HCT116 (cell line): Measurements from ENCODE around the gene GARIN5A. TPM values are rescaled to one million over a fixed set of nuclear protein-coding genes. Genes with fewer than 3 reads are reported as not detected.

Experiments
- ATAC-seq: fragments of 200-7000 bp; cut with Tn5 transposase; 2 replicates; pipeline ENCODE4 v1.9.1; 2020; ENCODE audit warnings: mild to moderate bottlenecking, moderate library complexity
- BruUV-seq: library from RNA; stranded (reverse); fragments of 400-500 nt; replicated peaks from 2 replicates; lab custom pipeline; 2021; lab: Mats Ljungman, UMichigan
- CTCF ChIA-PET: fragments of 300-600 bp; sonication (Branson Sonifier 250); formaldehyde crosslinking; loops from one replicate; lab custom pipeline; 2021; ENCODE audit warnings: antibody characterized with exemption; lab: Charles Lee
- POLR2A ChIA-PET: fragments of 300-600, 350-600 bp; sonication (Branson Sonifier 250); formaldehyde crosslinking; loops from one replicate; lab custom pipeline; 2021; ENCODE audit warnings: antibody characterized with exemption; lab: Charles Lee
- RAD21 ChIA-PET, 2 experiments: fragments of 300-600 bp; sonication (Branson Sonifier 250); formaldehyde crosslinking; loops; one replicate each; lab custom pipeline; 2023; ENCODE audit warnings: low total read pairs in 2 of 2; ENCODE audit not compliant: uncharacterized antibody in 2 of 2, unreplicated experiment in 2 of 2, low non-redundant PET in 1 of 2; lab: Charles Lee
- DNase-seq: peaks from one replicate; pipeline ENCODE4 v3.0.0-alpha.2; 2010; ENCODE audit warnings: low read depth, low spot score
- H2AFZ ChIP-seq: fragments of 200-600 bp; shearing (Covaris generic), sonication (generic); 2 replicates; pipeline ENCODE4 v1.6.1; 2017; ENCODE audit warnings: low read depth, mixed run types, mixed read lengths, antibody characterized with exemption, low read length; ENCODE audit not compliant: poor library complexity, severe bottlenecking
- H3K27ac ChIP-seq: 2 replicates; pipeline ENCODE4 v1.5.1; 2012; ENCODE audit warnings: low read depth, low read length
- H3K27me3 ChIP-seq: fragments of 200-600 bp; sonication (generic); 2 replicates; pipeline ENCODE4 v1.6.1; 2016; ENCODE audit warnings: mixed run types, low read length, mixed read lengths; ENCODE audit not compliant: insufficient read depth
- H3K36me3 ChIP-seq, 2 experiments: fragments of 200-500 bp in 1 of 2; fragments of 200-600 bp in 1 of 2; sonication (Bioruptor generic) in 1 of 2; sonication (generic) in 1 of 2; 2 replicates each; pipeline versions ENCODE4 v1.5.1 to v1.6.1; 2014 to 2016; ENCODE audit warnings: low read length in 2 of 2, inconsistent platforms in 1 of 2, mixed read lengths in 1 of 2, mixed run types in 1 of 2; ENCODE audit not compliant: insufficient read depth in 2 of 2, control insufficient read depth in 1 of 2
- H3K4me1 ChIP-seq, 2 experiments: fragments of 200-600 bp in 1 of 2; sonication (generic) in 1 of 2; 2 replicates each; pipeline versions ENCODE4 v1.5.1 to v1.6.1; 2012 to 2017; ENCODE audit warnings: low read length in 2 of 2, inconsistent platforms in 1 of 2, mild to moderate bottlenecking in 1 of 2, mixed read lengths in 1 of 2, mixed run types in 1 of 2, moderate library complexity in 1 of 2; ENCODE audit not compliant: insufficient read depth in 2 of 2, control insufficient read depth in 1 of 2
- H3K4me2 ChIP-seq: fragments of 200-600 bp; sonication (generic); 2 replicates; pipeline ENCODE4 v1.6.1; 2017; ENCODE audit warnings: mixed run types, low read length, mixed read lengths
- H3K4me3 ChIP-seq, 2 experiments: fragments of 200-600 bp in 1 of 2; sonication (generic) in 1 of 2; replicated peaks in 1 of 2; 2 replicates each; pipeline ENCODE4 v1.5.1; 2011 to 2016; ENCODE audit warnings: low read length in 2 of 2, control low read depth in 1 of 2, low read depth in 1 of 2, mild to moderate bottlenecking in 1 of 2, mixed read lengths in 1 of 2, mixed run types in 1 of 2
- H3K79me2 ChIP-seq: fragments of 200-600 bp; sonication (generic); 2 replicates; pipeline ENCODE4 v1.6.1; 2017; ENCODE audit warnings: mild to moderate bottlenecking, mixed run types, low read length, moderate library complexity, mixed read lengths; ENCODE audit not compliant: insufficient read depth
- H3K9ac ChIP-seq: fragments of 200-600 bp; sonication (generic); 2 replicates; pipeline ENCODE4 v1.6.1; 2016; ENCODE audit warnings: low read length, mixed read lengths
- H3K9me2 ChIP-seq: fragments of 200-600 bp; sonication (generic), shearing (Covaris generic); 2 replicates; pipeline ENCODE4 v1.6.1; 2017; ENCODE audit warnings: mixed run types, mild to moderate bottlenecking, moderate library complexity; ENCODE audit not compliant: insufficient read depth
- H3K9me3 ChIP-seq, 2 experiments: fragments of 200-500 bp in 1 of 2; fragments of 200-600 bp in 1 of 2; sonication (Bioruptor generic) in 1 of 2; sonication (generic) in 1 of 2; 2 replicates each; pipeline ENCODE4 v1.6.1; 2014 to 2017; ENCODE audit warnings: low read length in 2 of 2, mixed read lengths in 2 of 2, inconsistent platforms in 1 of 2, low read depth in 1 of 2, mild to moderate bottlenecking in 1 of 2, mixed run types in 1 of 2, moderate library complexity in 1 of 2; ENCODE audit not compliant: control insufficient read depth in 1 of 2, insufficient read depth in 1 of 2
- H4K20me1 ChIP-seq: fragments of 200-600 bp; sonication (generic), shearing (Covaris generic); 2 replicates; pipeline ENCODE4 v1.6.1; 2017; ENCODE audit warnings: mixed run types, mild to moderate bottlenecking, moderate library complexity; ENCODE audit not compliant: insufficient read depth
- CBX3 ChIP-seq: IDR thresholded peaks from 2 replicates; pipeline ENCODE4 v1.6.1; 2012; ENCODE audit warnings: low read depth
- CEBPB ChIP-seq: IDR thresholded peaks from 2 replicates; pipeline ENCODE4 v1.6.1; 2012; ENCODE audit warnings: low read depth
- ELF1 ChIP-seq: IDR thresholded peaks from 2 replicates; pipeline ENCODE4 v1.6.1; 2012; ENCODE audit warnings: low read depth, borderline replicate concordance
- EZH2 ChIP-seq: fragments of 200-600 bp; sonication (generic); IDR thresholded peaks from 2 replicates; pipeline ENCODE4 v1.6.1; 2017; ENCODE audit warnings: antibody characterized with exemption, mixed run types
- EZH2phosphoT487 ChIP-seq: fragments of 200-600 bp; IDR thresholded peaks from 2 replicates; pipeline ENCODE4 v1.6.1; 2018; ENCODE audit warnings: antibody characterized with exemption, borderline replicate concordance
- FOSL1 ChIP-seq: IDR thresholded peaks from 2 replicates; pipeline ENCODE4 v1.6.1; 2012; ENCODE audit warnings: low read depth
- POLR2A ChIP-seq: IDR thresholded peaks from 2 replicates; pipeline ENCODE4 v1.7.0; 2011; ENCODE audit warnings: borderline replicate concordance; ENCODE audit not compliant: insufficient read depth, insufficient read length; ENCODE audit errors: extremely low read depth
- POLR2AphosphoS5 ChIP-seq: IDR thresholded peaks from 2 replicates; pipeline ENCODE4 v1.6.1; 2011; ENCODE audit warnings: mild to moderate bottlenecking, low read depth, low read length, moderate library complexity
- RAD21 ChIP-seq: IDR thresholded peaks from 2 replicates; pipeline ENCODE4 v1.6.1; 2012; ENCODE audit warnings: low read depth, mild to moderate bottlenecking
- SIN3A ChIP-seq: IDR thresholded peaks from 2 replicates; pipeline ENCODE4 v1.6.1; 2012; ENCODE audit warnings: low read depth
- SP1 ChIP-seq: IDR thresholded peaks from 2 replicates; pipeline ENCODE4 v1.6.1; 2012; ENCODE audit warnings: low read depth
- SRF ChIP-seq: IDR thresholded peaks from 2 replicates; pipeline ENCODE4 v1.6.1; 2012; ENCODE audit warnings: low read depth
- YY1 ChIP-seq: IDR thresholded peaks from 2 replicates; pipeline ENCODE4 v1.6.1; 2011; ENCODE audit warnings: low read length, low read depth, moderate library complexity, mild to moderate bottlenecking; ENCODE audit not compliant: insufficient replicate concordance; ENCODE audit errors: extremely low read depth
- ZFX ChIP-seq: fragments of 450-650 bp; IDR thresholded peaks from 2 replicates; pipeline ENCODE4 v1.6.1; 2017
- intact Hi-C: fragments of 100-400 bp; cut with micrococcal nuclease; formaldehyde crosslinking; loops from 2 replicates; pipeline ENCODE4 v1.10.0; 2022
- total RNA-seq: library from RNA; stranded (reverse); gene quantifications from one replicate; pipeline ENCODE4 v1.2.1, GENCODE V29; 2021; ENCODE audit not compliant: unreplicated experiment
- TF ChIP-seq, protein P1 (sequence below): IDR thresholded peaks from 2 replicates; pipeline ENCODE4 v1.6.1; 2012; ENCODE audit warnings: low read depth
- TF ChIP-seq, protein P2 (sequence below): IDR thresholded peaks from 2 replicates; pipeline ENCODE4 v1.6.1; 2012
- TF ChIP-seq, protein P3 (sequence below), 3 experiments: fragments of 200-600 bp in 1 of 3; sonication (generic) in 1 of 3; IDR thresholded peaks in 2 of 3; conservative IDR thresholded peaks in 1 of 3; 2 replicates each; pipeline ENCODE4 v1.5.1; 2012 to 2017; ENCODE audit warnings: low read depth in 2 of 3, low read length in 2 of 3, antibody characterized with exemption in 1 of 3, borderline replicate concordance in 1 of 3, control low read depth in 1 of 3, mild to moderate bottlenecking in 1 of 3, mixed read lengths in 1 of 3, mixed run types in 1 of 3, moderate library complexity in 1 of 3; ENCODE audit not compliant: insufficient read depth in 1 of 3
- TF ChIP-seq, protein P4 (sequence below): IDR thresholded peaks from 2 replicates; pipeline ENCODE4 v1.6.1; 2011; ENCODE audit warnings: mild to moderate bottlenecking, low read length, moderate library complexity; ENCODE audit not compliant: insufficient replicate concordance; ENCODE audit errors: extremely low read depth

Gene GARIN5A
- total RNA-seq, 1 experiment from 2014 or later = 12.2 TPM

DNA sequence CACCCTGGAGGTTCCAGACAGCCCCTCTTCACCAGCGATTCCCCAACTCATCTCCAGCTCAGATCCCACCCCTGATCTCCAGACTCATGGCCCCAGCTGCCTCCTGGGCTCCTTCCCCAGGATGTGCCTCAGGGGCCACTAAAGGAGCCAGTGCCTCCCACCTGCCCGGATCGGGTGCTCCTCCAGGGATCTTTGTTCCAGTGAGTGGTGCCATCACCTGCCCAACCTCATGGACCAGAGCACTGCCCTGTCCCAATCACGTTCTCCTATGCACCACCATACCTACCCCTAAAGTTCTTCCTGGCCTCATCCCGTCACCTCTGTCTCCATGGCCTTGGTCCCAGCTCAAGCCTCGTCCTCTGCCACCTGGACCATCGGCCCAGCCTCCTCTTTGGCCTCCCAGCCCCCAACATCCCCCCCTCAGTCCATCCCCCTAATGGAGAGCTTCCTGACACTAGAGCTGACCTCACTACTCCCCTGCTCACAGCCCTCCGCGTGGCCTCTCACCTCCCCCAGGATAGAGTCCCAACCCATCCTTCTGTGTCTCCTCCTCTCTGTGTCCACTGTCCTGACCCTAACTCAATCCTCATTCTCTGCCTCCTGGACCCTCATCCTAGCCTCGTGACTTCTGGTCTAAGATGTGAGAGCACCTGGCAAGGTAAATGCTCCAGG is 8.8 kb upstream of the GARIN5A start:
- Histone ChIP-seq H3K36me3 (peaks cover 11 to 26% of the 10 kb centered on the region in 2 experiments; a peak in 3 of 4 replicates), H3K4me3 (no peak overlapping the region), H3K27ac (no peak overlapping the region), H3K9me3 (peaks cover 3 to 12% of the 10 kb centered on the region in 2 experiments; a peak in 1 of 4 replicates), H3K9me2 (no peaks in the 10 kb centered on the region)
- intact Hi-C loops = no loop called here
- no peak for DNase-seq
- POLR2A ChIA-PET = no interaction called here
- RAD21 ChIA-PET = no interaction called here
- no TSS peak for BruUV-seq
- TF ChIP-seq RAD21 (no peak), SRF (no peak), ELF1 (no peak), ZFX (no peak), YY1 (no peak), POLR2AphosphoS5 (no peak), CEBPB (no peak), SIN3A (no peak), SP1 (no peak), CBX3 (no peak), FOSL1 (no peak), POLR2A (no peak), EZH2 (no peak), EZH2phosphoT487 (no peak)
- TF ChIP-seq, protein P1, sequence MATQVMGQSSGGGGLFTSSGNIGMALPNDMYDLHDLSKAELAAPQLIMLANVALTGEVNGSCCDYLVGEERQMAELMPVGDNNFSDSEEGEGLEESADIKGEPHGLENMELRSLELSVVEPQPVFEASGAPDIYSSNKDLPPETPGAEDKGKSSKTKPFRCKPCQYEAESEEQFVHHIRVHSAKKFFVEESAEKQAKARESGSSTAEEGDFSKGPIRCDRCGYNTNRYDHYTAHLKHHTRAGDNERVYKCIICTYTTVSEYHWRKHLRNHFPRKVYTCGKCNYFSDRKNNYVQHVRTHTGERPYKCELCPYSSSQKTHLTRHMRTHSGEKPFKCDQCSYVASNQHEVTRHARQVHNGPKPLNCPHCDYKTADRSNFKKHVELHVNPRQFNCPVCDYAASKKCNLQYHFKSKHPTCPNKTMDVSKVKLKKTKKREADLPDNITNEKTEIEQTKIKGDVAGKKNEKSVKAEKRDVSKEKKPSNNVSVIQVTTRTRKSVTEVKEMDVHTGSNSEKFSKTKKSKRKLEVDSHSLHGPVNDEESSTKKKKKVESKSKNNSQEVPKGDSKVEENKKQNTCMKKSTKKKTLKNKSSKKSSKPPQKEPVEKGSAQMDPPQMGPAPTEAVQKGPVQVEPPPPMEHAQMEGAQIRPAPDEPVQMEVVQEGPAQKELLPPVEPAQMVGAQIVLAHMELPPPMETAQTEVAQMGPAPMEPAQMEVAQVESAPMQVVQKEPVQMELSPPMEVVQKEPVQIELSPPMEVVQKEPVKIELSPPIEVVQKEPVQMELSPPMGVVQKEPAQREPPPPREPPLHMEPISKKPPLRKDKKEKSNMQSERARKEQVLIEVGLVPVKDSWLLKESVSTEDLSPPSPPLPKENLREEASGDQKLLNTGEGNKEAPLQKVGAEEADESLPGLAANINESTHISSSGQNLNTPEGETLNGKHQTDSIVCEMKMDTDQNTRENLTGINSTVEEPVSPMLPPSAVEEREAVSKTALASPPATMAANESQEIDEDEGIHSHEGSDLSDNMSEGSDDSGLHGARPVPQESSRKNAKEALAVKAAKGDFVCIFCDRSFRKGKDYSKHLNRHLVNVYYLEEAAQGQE = no peak
- TF ChIP-seq, protein P2, sequence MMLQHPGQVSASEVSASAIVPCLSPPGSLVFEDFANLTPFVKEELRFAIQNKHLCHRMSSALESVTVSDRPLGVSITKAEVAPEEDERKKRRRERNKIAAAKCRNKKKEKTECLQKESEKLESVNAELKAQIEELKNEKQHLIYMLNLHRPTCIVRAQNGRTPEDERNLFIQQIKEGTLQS = no peak
- TF ChIP-seq, protein P3, sequence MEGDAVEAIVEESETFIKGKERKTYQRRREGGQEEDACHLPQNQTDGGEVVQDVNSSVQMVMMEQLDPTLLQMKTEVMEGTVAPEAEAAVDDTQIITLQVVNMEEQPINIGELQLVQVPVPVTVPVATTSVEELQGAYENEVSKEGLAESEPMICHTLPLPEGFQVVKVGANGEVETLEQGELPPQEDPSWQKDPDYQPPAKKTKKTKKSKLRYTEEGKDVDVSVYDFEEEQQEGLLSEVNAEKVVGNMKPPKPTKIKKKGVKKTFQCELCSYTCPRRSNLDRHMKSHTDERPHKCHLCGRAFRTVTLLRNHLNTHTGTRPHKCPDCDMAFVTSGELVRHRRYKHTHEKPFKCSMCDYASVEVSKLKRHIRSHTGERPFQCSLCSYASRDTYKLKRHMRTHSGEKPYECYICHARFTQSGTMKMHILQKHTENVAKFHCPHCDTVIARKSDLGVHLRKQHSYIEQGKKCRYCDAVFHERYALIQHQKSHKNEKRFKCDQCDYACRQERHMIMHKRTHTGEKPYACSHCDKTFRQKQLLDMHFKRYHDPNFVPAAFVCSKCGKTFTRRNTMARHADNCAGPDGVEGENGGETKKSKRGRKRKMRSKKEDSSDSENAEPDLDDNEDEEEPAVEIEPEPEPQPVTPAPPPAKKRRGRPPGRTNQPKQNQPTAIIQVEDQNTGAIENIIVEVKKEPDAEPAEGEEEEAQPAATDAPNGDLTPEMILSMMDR (IDR thresholded peaks at IDR 0.05 in 2 of 3, conservative IDR thresholded peaks at IDR 0.05 in 1 of 3; ENCODE audit: borderline replicate concordance in 1 of 3, insufficient read depth in 1 of 3, low read depth in 2 of 3, low read length in 2 of 3) = no peak
- TF ChIP-seq, protein P4, sequence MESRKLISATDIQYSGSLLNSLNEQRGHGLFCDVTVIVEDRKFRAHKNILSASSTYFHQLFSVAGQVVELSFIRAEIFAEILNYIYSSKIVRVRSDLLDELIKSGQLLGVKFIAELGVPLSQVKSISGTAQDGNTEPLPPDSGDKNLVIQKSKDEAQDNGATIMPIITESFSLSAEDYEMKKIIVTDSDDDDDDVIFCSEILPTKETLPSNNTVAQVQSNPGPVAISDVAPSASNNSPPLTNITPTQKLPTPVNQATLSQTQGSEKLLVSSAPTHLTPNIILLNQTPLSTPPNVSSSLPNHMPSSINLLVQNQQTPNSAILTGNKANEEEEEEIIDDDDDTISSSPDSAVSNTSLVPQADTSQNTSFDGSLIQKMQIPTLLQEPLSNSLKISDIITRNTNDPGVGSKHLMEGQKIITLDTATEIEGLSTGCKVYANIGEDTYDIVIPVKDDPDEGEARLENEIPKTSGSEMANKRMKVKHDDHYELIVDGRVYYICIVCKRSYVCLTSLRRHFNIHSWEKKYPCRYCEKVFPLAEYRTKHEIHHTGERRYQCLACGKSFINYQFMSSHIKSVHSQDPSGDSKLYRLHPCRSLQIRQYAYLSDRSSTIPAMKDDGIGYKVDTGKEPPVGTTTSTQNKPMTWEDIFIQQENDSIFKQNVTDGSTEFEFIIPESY = no peak
- TF ChIP-seq, all 23 proteins: peak for 0
- Histone ChIP-seq H3K27me3 (no peaks in the 10 kb centered on the region), H3K4me1 (no peaks in the 10 kb centered on the region), H3K4me2 (no peak overlapping the region), H3K9ac (no peak overlapping the region), H3K79me2 (no peaks in the 10 kb centered on the region), H2AFZ (no peak overlapping the region), H4K20me1 (no peaks in the 10 kb centered on the region)
- no peak for ATAC-seq
- CTCF ChIA-PET = no interaction called here
